DND-41 (cell line): ENCODE data around the gene C22orf15.
A peak's percentile ranks its signal among the peaks of the same experiment; 100 is the strongest.

ENCODE experiments used
- ATAC-seq: fragments of 200-7000 bp; cut with Tn5 transposase; 3 replicates; pipeline ENCODE4 v1.9.1; 2021; ENCODE audit warnings: low read depth; ENCODE audit not compliant: insufficient read depth
- DNase-seq: peaks from one replicate; pipeline ENCODE4 v3.0.0-alpha.2; 2020
- H2AFZ ChIP-seq: 2 replicates; pipeline ENCODE4 v1.6.0; 2012; ENCODE audit warnings: low read depth, low read length
- H3K27ac ChIP-seq: 2 replicates; pipeline ENCODE4 v1.5.1; 2012; ENCODE audit warnings: low read length, inconsistent platforms
- H3K27me3 ChIP-seq: fragments of 200-600 bp; sonication (generic); 2 replicates; pipeline ENCODE4 v1.6.0; 2012; ENCODE audit warnings: low read length, mild to moderate bottlenecking, inconsistent platforms; ENCODE audit not compliant: insufficient read depth, poor library complexity
- H3K36me3 ChIP-seq: 2 replicates; pipeline ENCODE4 v1.5.1; 2012; ENCODE audit warnings: low read length, inconsistent platforms; ENCODE audit not compliant: insufficient read depth
- H3K4me1 ChIP-seq: 2 replicates; pipeline ENCODE4 v1.5.1; 2012; ENCODE audit warnings: mild to moderate bottlenecking, low read length; ENCODE audit not compliant: insufficient read depth
- H3K4me2 ChIP-seq: 2 replicates; pipeline ENCODE4 v1.6.0; 2012; ENCODE audit warnings: mild to moderate bottlenecking, moderate library complexity, low read length, inconsistent platforms; ENCODE audit not compliant: insufficient read depth
- H3K4me3 ChIP-seq, 2 experiments: fragments of 200-600 bp in 1 of 2; shearing (Covaris generic) in 1 of 2; 2 replicates each; pipeline ENCODE4 v1.5.1; 2012 to 2016; ENCODE audit warnings: inconsistent platforms in 2 of 2, low read length in 2 of 2, mild to moderate bottlenecking in 2 of 2, low read depth in 1 of 2, moderate library complexity in 1 of 2
- H3K79me2 ChIP-seq: 2 replicates; pipeline ENCODE4 v1.6.0; 2012; ENCODE audit warnings: low read length, inconsistent platforms; ENCODE audit not compliant: insufficient read depth
- H3K9ac ChIP-seq: 2 replicates; pipeline ENCODE4 v1.6.0; 2012; ENCODE audit warnings: low read depth, mild to moderate bottlenecking, inconsistent platforms, low read length, moderate library complexity
- H3K9me3 ChIP-seq: 2 replicates; pipeline ENCODE4 v1.5.1; 2012; ENCODE audit warnings: low read length, moderate library complexity, mild to moderate bottlenecking, inconsistent platforms; ENCODE audit not compliant: insufficient read depth, severe bottlenecking
- H4K20me1 ChIP-seq: 2 replicates; pipeline ENCODE4 v1.6.0; 2012; ENCODE audit warnings: low read length; ENCODE audit not compliant: insufficient read depth
- EZH2 ChIP-seq: IDR thresholded peaks from 3 replicates; pipeline ENCODE4 v1.6.1; 2012; ENCODE audit warnings: borderline replicate concordance, low read depth, mild to moderate bottlenecking, moderate library complexity, low read length, inconsistent platforms; ENCODE audit not compliant: severe bottlenecking
- TF ChIP-seq, protein P1 (sequence below): IDR thresholded peaks from 2 replicates; pipeline ENCODE4 v1.5.1; 2012; ENCODE audit warnings: borderline replicate concordance, low read length, moderate library complexity, mild to moderate bottlenecking; ENCODE audit not compliant: poor library complexity, severe bottlenecking; ENCODE audit errors: extremely low read depth

C22orf15 gene

DNA sequence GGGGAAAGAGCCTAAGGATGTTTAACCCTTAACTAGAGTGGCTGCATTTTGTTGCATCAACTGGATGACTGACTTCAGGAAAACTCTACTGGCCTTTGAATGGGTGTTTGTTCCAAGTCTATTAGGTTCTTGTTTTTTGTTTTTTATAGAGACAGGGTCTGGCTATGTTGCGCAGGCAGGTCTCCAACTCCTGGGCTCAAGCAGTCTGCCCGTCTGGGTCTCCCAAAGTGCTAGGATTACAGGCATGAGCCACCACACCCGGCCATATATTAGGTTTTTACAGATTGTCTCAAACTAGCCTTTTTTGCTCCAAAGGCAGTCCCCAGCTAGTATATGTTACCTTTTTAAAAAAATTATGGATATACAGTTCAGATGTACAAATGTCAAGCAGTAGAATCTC lies 25.1 kb downstream of the C22orf15 start:
- Histone ChIP-seq H3K4me2 (peak overlapping the region; percentile 76), H3K27me3 (no peaks in the 10 kb centered on the region), H3K9ac (peak overlapping the region; percentile 99), H3K4me3 (peak overlapping the region; percentile 44 to 85; a peak in 3 of 4 replicates), H3K4me1 (peaks cover 42% of the 10 kb centered on the region), H2AFZ (no peak overlapping the region), H4K20me1 (peaks cover 51% of the 10 kb centered on the region), H3K36me3 (peaks cover 41% of the 10 kb centered on the region), H3K27ac (peak overlapping the region; percentile 61), H3K79me2 (peaks cover 59% of the 10 kb centered on the region), H3K9me3 (no peaks in the 10 kb centered on the region)
- no peak for ATAC-seq
- no peak for TF ChIP-seq EZH2
- TF ChIP-seq, protein P1, sequence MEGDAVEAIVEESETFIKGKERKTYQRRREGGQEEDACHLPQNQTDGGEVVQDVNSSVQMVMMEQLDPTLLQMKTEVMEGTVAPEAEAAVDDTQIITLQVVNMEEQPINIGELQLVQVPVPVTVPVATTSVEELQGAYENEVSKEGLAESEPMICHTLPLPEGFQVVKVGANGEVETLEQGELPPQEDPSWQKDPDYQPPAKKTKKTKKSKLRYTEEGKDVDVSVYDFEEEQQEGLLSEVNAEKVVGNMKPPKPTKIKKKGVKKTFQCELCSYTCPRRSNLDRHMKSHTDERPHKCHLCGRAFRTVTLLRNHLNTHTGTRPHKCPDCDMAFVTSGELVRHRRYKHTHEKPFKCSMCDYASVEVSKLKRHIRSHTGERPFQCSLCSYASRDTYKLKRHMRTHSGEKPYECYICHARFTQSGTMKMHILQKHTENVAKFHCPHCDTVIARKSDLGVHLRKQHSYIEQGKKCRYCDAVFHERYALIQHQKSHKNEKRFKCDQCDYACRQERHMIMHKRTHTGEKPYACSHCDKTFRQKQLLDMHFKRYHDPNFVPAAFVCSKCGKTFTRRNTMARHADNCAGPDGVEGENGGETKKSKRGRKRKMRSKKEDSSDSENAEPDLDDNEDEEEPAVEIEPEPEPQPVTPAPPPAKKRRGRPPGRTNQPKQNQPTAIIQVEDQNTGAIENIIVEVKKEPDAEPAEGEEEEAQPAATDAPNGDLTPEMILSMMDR = no peak
- DNase-seq = no peak

DNA sequence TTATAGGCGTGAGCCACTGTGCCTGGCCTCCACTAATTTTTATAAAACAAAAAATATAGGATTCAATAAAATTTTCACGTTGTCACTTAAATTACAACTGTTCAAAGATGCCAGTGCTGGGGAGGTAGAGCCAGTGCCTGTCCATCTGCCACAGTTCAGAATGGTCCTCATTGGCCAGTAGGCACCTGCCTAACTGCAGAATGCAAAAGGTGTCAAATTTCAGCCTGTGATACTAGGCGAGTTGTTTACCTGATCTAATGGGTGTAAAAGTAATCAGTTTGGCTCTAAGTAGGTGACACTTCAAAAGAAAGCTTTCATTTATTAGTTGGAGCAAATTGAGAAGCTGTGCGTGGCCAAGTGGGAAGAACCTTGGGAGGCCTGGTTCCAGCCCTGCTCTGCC lies 26.3 kb downstream of the C22orf15 start:
- no peaks in the 10 kb centered on the region for H3K27me3 ChIP-seq
- peaks cover 57% of the 10 kb centered on the region for H4K20me1 ChIP-seq
- TF ChIP-seq, protein P1 = no peak
- no peak for TF ChIP-seq EZH2
- peak overlapping the region; percentile 22; the same call in 1 of the 2 replicates for H3K9ac ChIP-seq
- DNase-seq = no peak
- no peak overlapping the region for H2AFZ ChIP-seq
- no peaks in the 10 kb centered on the region for H3K9me3 ChIP-seq
- H3K27ac ChIP-seq = no peak overlapping the region
- H3K4me2 ChIP-seq = peak overlapping the region; percentile 76; the same call in 1 of the 2 replicates
- H3K36me3 ChIP-seq = peaks cover 52% of the 10 kb centered on the region
- peaks cover 66% of the 10 kb centered on the region for H3K79me2 ChIP-seq
- no peak for ATAC-seq
- H3K4me3 ChIP-seq = peak overlapping the region in 1 of 2 experiments; percentile 29; a peak in 1 of 4 replicates
- peaks cover 42% of the 10 kb centered on the region for H3K4me1 ChIP-seq

DNA sequence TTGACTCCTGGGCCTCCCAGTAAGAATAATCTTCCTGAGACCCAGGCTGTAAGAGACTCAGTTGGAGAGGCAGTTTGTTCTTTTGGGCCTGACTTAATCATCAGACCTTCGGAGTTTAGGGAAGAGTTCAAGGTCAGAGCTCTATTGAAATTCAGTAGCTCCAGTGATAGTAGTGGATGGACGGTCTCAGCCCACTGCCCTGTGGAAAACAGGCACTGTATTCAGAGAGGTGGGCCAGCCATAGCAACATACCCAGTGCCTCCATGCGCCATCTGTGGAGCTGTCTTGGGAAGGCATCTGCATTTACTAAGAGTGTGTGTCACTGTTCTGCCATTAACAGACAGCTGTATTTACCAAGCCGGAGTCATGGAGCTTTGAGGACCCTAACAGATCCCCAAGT lies 26.8 kb downstream of the C22orf15 start:
- H3K27ac ChIP-seq = no peak overlapping the region
- H2AFZ ChIP-seq = no peak overlapping the region
- TF ChIP-seq, protein P1 = no peak
- no peak for TF ChIP-seq EZH2
- H3K36me3 ChIP-seq = peaks cover 58% of the 10 kb centered on the region
- H3K4me3 ChIP-seq = 0 out of 4 replicates have a peak overlapping the region, but pooled peaks of 1 of the 2 experiments have one; percentile 29
- peaks cover 42% of the 10 kb centered on the region for H3K4me1 ChIP-seq
- H4K20me1 ChIP-seq = peaks cover 57% of the 10 kb centered on the region
- no peaks in the 10 kb centered on the region for H3K27me3 ChIP-seq
- peak overlapping the region; percentile 76; the same call in 1 of the 2 replicates for H3K4me2 ChIP-seq
- no peak for ATAC-seq
- DNase-seq = no peak
- H3K79me2 ChIP-seq = peaks cover 66% of the 10 kb centered on the region
- peak overlapping the region; percentile 22; the same call in 1 of the 2 replicates for H3K9ac ChIP-seq
- no peaks in the 10 kb centered on the region for H3K9me3 ChIP-seq
